Type B pancreatic cell (in vitro differentiated cells): ENCODE results near the gene RNFT2. TPM values are rescaled to one million over a fixed set of nuclear protein-coding genes. Genes with fewer than 3 reads are reported as not detected.
"Not testable (repeated sequence)": the region's sequence is repeated elsewhere in the genome, so short reads cannot be mapped to it uniquely, and the experiment has no call there.

Experiments used
- DNase-seq: peaks from one replicate; pipeline ENCODE4 v3.0.0; 2021; ENCODE audit warnings: mixed read lengths; ENCODE audit not compliant: unreplicated experiment; ENCODE audit errors: extremely low spot score
- H3K27ac Mint-ChIP-seq: 2 replicates; pipeline ENCODE4 v1.8.0; 2021; ENCODE audit warnings: mild to moderate bottlenecking, mixed read lengths
- H3K27me3 Mint-ChIP-seq: 2 replicates; pipeline ENCODE4 v1.8.0; 2021; ENCODE audit warnings: mixed read lengths
- H3K36me3 Mint-ChIP-seq: 2 replicates; pipeline ENCODE4 v1.8.0; 2021; ENCODE audit warnings: mixed read lengths
- H3K4me1 Mint-ChIP-seq: one replicate; pipeline ENCODE4 v1.8.0; 2021; ENCODE audit warnings: mixed read lengths; ENCODE audit not compliant: unreplicated experiment
- H3K4me3 Mint-ChIP-seq: 2 replicates; pipeline ENCODE4 v1.8.0; 2021; ENCODE audit warnings: mild to moderate bottlenecking, mixed read lengths
- H3K9me3 Mint-ChIP-seq: 2 replicates; pipeline ENCODE4 v1.8.0; 2021; ENCODE audit warnings: mixed read lengths
- total RNA-seq: library from RNA; stranded (reverse); gene quantifications from 2 replicates; pipeline ENCODE4 v1.2.1, GENCODE V29; 2021; ENCODE audit warnings: low replicate concordance
- TF ChIP-seq, protein P1 (sequence below): fragments of 200-600 bp; sonication (generic); conservative IDR thresholded peaks from 2 replicates; pipeline ENCODE4 v1.5.0; 2021; ENCODE audit warnings: antibody characterized with exemption, mild to moderate bottlenecking

RNFT2 gene
- total RNA-seq, 1 donor from 2014 or later: 25.0 TPM

DNA sequence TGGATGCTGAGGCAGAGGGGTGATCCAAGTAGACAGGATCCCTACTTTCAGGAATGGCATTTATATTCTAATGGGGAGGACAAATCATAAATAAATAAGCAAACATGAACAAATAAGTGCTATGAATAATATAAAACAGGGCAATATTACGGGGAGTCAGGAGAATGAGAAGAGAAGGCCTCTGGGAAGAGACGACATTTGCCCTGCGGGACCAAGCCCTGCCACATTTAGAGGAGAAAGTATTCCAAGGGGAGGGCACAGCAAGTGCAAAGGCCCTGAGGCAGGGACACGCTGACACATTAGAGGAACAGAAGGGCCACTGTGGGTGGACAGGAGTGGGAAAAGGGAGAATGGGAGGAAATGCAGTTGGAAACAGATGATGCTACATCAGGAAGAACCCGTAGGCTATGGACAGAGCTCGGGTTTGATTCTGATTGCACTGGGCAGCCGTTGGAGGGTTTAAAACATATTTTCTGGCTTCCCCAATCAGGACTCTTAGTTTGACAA is 1.3 kb downstream of the RNFT2 start:
- peaks cover 5% of the 10 kb centered on the region for H3K36me3 Mint-ChIP-seq
- TF ChIP-seq, protein P1, sequence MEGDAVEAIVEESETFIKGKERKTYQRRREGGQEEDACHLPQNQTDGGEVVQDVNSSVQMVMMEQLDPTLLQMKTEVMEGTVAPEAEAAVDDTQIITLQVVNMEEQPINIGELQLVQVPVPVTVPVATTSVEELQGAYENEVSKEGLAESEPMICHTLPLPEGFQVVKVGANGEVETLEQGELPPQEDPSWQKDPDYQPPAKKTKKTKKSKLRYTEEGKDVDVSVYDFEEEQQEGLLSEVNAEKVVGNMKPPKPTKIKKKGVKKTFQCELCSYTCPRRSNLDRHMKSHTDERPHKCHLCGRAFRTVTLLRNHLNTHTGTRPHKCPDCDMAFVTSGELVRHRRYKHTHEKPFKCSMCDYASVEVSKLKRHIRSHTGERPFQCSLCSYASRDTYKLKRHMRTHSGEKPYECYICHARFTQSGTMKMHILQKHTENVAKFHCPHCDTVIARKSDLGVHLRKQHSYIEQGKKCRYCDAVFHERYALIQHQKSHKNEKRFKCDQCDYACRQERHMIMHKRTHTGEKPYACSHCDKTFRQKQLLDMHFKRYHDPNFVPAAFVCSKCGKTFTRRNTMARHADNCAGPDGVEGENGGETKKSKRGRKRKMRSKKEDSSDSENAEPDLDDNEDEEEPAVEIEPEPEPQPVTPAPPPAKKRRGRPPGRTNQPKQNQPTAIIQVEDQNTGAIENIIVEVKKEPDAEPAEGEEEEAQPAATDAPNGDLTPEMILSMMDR: no peak
- no peaks in the 10 kb centered on the region for H3K9me3 Mint-ChIP-seq
- H3K4me3 Mint-ChIP-seq: no peak overlapping the region
- peaks cover 13% of the 10 kb centered on the region for H3K4me1 Mint-ChIP-seq
- H3K27ac Mint-ChIP-seq: no peak overlapping the region
- no peak for DNase-seq
- no peaks in the 10 kb centered on the region for H3K27me3 Mint-ChIP-seq

GRCh38 chr12:116742787-116743186 is 4.7 kb downstream of the RNFT2 start:
- not testable (repeated sequence) for H3K9me3 Mint-ChIP-seq, H3K27ac Mint-ChIP-seq, H3K27me3 Mint-ChIP-seq, H3K36me3 Mint-ChIP-seq, H3K4me3 Mint-ChIP-seq, H3K4me1 Mint-ChIP-seq, DNase-seq

DNA sequence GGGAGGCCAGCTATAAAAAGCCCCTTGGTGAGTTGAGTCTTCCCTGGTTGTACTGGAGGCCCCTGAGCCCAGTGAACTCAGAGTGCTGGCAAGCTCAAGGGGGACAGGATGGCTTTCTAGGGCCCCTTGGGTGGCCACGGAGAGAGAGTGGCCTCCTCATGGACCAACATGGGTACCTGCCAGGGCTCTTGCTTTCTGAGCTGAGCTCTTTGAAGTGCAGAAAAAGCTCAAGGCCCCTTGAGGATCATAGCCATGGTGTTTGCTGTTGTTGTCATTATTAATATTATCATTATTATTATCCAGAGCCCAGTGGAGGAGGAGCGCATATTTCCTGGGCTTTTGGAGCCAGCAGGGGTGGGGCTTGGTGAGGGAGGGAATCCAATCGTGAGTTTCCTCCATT is 6.7 kb downstream of the RNFT2 start:
- H3K9me3 Mint-ChIP-seq: no peaks in the 10 kb centered on the region

DNA sequence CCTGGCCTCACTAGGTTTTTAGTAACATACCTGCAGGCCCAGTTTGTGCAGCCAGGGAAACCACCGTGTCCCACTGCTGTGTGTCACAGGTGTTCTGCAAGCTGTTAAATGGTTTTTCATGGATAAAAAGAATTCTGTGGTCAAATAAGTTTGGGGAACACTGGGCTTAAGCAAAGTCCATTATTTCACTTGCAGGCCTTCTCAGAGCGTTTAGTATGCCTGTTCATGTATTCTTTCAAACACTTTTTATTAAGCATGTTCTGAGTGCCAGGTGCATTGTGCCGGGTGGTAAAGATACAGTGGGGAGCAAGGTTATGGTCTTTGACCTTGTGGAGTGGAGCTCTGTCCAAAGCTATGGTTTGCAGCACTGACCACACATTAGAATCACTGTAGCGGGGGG is 7.4 kb downstream of the RNFT2 start:
- TF ChIP-seq, protein P1: no peak
- no peaks in the 10 kb centered on the region for H3K27me3 Mint-ChIP-seq
- H3K9me3 Mint-ChIP-seq: no peaks in the 10 kb centered on the region
- no peak for DNase-seq
- no peaks in the 10 kb centered on the region for H3K4me1 Mint-ChIP-seq
- H3K36me3 Mint-ChIP-seq: no peaks in the 10 kb centered on the region
- no peak overlapping the region for H3K4me3 Mint-ChIP-seq
- no peak overlapping the region for H3K27ac Mint-ChIP-seq

More for the DNA sequence above, 6.7 kb downstream of the RNFT2 start:
- H3K27ac Mint-ChIP-seq: no peak overlapping the region
- no peaks in the 10 kb centered on the region for H3K36me3 Mint-ChIP-seq
- H3K27me3 Mint-ChIP-seq: no peaks in the 10 kb centered on the region
- TF ChIP-seq, protein P1: no peak
- H3K4me1 Mint-ChIP-seq: no peaks in the 10 kb centered on the region
- no peak for DNase-seq
- H3K4me3 Mint-ChIP-seq: no peak overlapping the region

GRCh38 chr12:116749884-116750283 is 11.8 kb downstream of the RNFT2 start:
- Mint-ChIP-seq H3K27me3 (no peaks in the 10 kb centered on the region), H3K4me1 (no peaks in the 10 kb centered on the region), H3K36me3 (peaks cover 12% of the 10 kb centered on the region), H3K4me3 (no peak overlapping the region), H3K9me3 (no peaks in the 10 kb centered on the region), H3K27ac (no peak overlapping the region)
- TF ChIP-seq, protein P1: no peak
- DNase-seq: no peak

- TF ChIP-seq, protein P1: no peak
- H3K4me3 Mint-ChIP-seq: no peak overlapping the region
- peaks cover 13% of the 10 kb centered on the region for H3K36me3 Mint-ChIP-seq
- H3K27ac Mint-ChIP-seq: no peak overlapping the region
- H3K4me1 Mint-ChIP-seq: no peaks in the 10 kb centered on the region
- DNase-seq: no peak
- H3K9me3 Mint-ChIP-seq: no peaks in the 10 kb centered on the region
- H3K27me3 Mint-ChIP-seq: no peaks in the 10 kb centered on the region
Measured at GRCh38 chr12:116750298-116750697, 12.2 kb downstream of the RNFT2 start.

DNA sequence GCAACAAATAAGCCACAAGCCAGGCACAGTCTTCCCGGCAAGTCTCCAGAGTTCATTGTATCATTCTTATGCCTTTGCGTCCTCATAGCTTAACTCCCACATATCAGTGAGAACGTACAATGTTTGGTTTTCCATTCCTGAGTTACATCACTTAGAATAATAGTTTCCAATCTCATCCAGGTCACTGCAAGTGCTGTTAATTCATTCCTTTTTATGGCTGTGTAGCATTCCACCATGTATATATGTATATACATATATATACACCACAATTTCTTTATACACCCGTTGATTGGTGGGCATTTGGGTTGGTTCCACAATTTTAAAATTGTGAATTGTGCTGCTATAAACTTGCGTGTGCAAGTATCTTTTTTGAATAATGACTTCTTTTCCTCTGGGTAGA is 16.0 kb downstream of the RNFT2 start:
- H3K36me3 Mint-ChIP-seq: peaks cover 30% of the 10 kb centered on the region
- H3K9me3 Mint-ChIP-seq, DNase-seq, H3K4me3 Mint-ChIP-seq, H3K4me1 Mint-ChIP-seq, H3K27ac Mint-ChIP-seq, H3K27me3 Mint-ChIP-seq: not testable (repeated sequence)

GRCh38 chr12:116754783-116755182 is 16.7 kb downstream of the RNFT2 start:
- H3K36me3 Mint-ChIP-seq: peaks cover 31% of the 10 kb centered on the region
- DNase-seq, H3K4me3 Mint-ChIP-seq, H3K4me1 Mint-ChIP-seq, H3K27me3 Mint-ChIP-seq, H3K27ac Mint-ChIP-seq, H3K9me3 Mint-ChIP-seq: not testable (repeated sequence)
